Measurements from ENCODE around the gene FTH1.
"Not testable (repeated sequence)": the region's sequence is repeated elsewhere in the genome, so short reads cannot be mapped to it uniquely, and the experiment has no call there.

The FTH1 gene

GRCh38 chr11:62010935-62011528 is 43.6 kb upstream of the FTH1 start:
- TF ChIP-seq CTCF (conservative IDR thresholded peaks at IDR 0.05): no peak
- no peak overlapping the region for H3K27ac ChIP-seq

GRCh38 chr11:62008193-62008592 is 40.8 kb upstream of the FTH1 start:
- no peak for TF ChIP-seq CTCF (conservative IDR thresholded peaks at IDR 0.05)

GRCh38 chr11:62004473-62004872 is 37.0 kb upstream of the FTH1 start:
- H3K27ac ChIP-seq: no peak overlapping the region
- no peak for TF ChIP-seq CTCF (conservative IDR thresholded peaks at IDR 0.05)

More at GRCh38 chr11:62008193-62008592, 40.8 kb upstream of the FTH1 start:
- H3K27ac ChIP-seq: no peak overlapping the region

- not testable (repeated sequence) for H3K27ac ChIP-seq
These were observed 34.8 kb upstream of the FTH1 start for GRCh38 chr11:62002283-62002682.

GRCh38 chr11:62001450-62002191 is 34.2 kb upstream of the FTH1 start:
- TF ChIP-seq CTCF (conservative IDR thresholded peaks at IDR 0.05): no peak

GRCh38 chr11:62000539-62001446 is 33.4 kb upstream of the FTH1 start:
- no peak for TF ChIP-seq CTCF (conservative IDR thresholded peaks at IDR 0.05)
- H3K27ac ChIP-seq: no peak overlapping the region

More at GRCh38 chr11:62001450-62002191, 34.2 kb upstream of the FTH1 start:
- no peak overlapping the region for H3K27ac ChIP-seq

- H3K27ac ChIP-seq: no peak overlapping the region
- TF ChIP-seq CTCF (conservative IDR thresholded peaks at IDR 0.05): no peak
These were observed 31.9 kb upstream of the FTH1 start for GRCh38 chr11:61999141-61999975.

Measured in VCaP (cell line).